Measurements from ENCODE around the gene EXOG. TPM values are rescaled to one million over a fixed set of nuclear protein-coding genes. Genes with fewer than 3 reads are reported as not detected.

Gene EXOG
- total and polyA plus RNA-seq, 10 of the 15 experiments (the other 5 are each of a cell fraction or from before 2014, with no cell fraction given), result 7.8 to 20.9 (median 19.6) TPM

- Histone ChIP-seq H3K4me1 (ENCODE audit: control insufficient read depth, insufficient read depth, low read length) (peaks cover 9% of the 10 kb centered on the region), H3K9ac (ENCODE audit: control insufficient read depth, insufficient read depth, low read length) (no peak overlapping the region), H3K4me3 (no peak overlapping the region), H3K4me2 (ENCODE audit: control insufficient read depth, insufficient read depth) (no peak overlapping the region), H2AFZ (ENCODE audit: control insufficient read depth, low read depth, low read length) (no peak overlapping the region), H4K20me1 (ENCODE audit: control insufficient read depth, insufficient read depth) (no peaks in the 10 kb centered on the region), H3K27me3 (replicated peaks in 1 of 2; ENCODE audit: control insufficient read depth in 2 of 2, insufficient read depth in 2 of 2, low read length in 1 of 2) (no peaks in the 10 kb centered on the region), H3K36me3 (ENCODE audit: control insufficient read depth in 2 of 2, insufficient read depth in 2 of 2, low read length in 1 of 2) (no peaks in the 10 kb centered on the region), H3K9me3 (replicated peaks; ENCODE audit: control insufficient read depth, insufficient read depth, low read length) (no peaks in the 10 kb centered on the region), H3K79me2 (ENCODE audit: control insufficient read depth, insufficient read depth, low read length) (no peaks in the 10 kb centered on the region), H3K27ac (ENCODE audit: control insufficient read depth, insufficient read depth) (no peak overlapping the region)
- RAD21 ChIA-PET (ENCODE audit: unreplicated experiment), result no interaction called here
- CTCF ChIA-PET, result interaction anchor here (1.4 to 2.6 kb wide), 3 partner anchors 28 to 509 kb away, joined by 3 to 12 read pairs (median 6); no protein-coding TSS in a partner anchor
- in situ Hi-C loops (cut with MboI), result no loop called here
- SMC1A ChIA-PET (ENCODE audit: uncharacterized antibody, unreplicated experiment), result interaction anchor here (2.8 kb wide), 1 partner anchor 11 kb away, joined by 6 read pairs; no protein-coding TSS in a partner anchor
- TF ChIP-seq ESRRA (IDR thresholded peaks at IDR 0.05; ENCODE audit: low read length) (no peak), NR2C1 (IDR thresholded peaks at IDR 0.05) (no peak), E2F8 (IDR thresholded peaks at IDR 0.05; ENCODE audit: low read depth, partially characterized antibody) (no peak), CREB1 (IDR thresholded peaks at IDR 0.05; ENCODE audit: low read depth) (no peak), HDGF (IDR thresholded peaks at IDR 0.05) (no peak), ZBTB11 (CRISPR knock-in tag; IDR thresholded peaks at IDR 0.05) (no peak), MEF2A (IDR thresholded peaks at IDR 0.05; ENCODE audit: insufficient read depth, low read depth, low read length) (no peak), RELB (IDR thresholded peaks at IDR 0.05; ENCODE audit: low read depth) (no peak)
- no peak for DNase-seq (ENCODE audit: low read depth, low spot score)
- no peak for FAIRE-seq
- intact Hi-C loops (cut with micrococcal nuclease; ENCODE audit: unreplicated experiment), result loop anchor here (10.0 kb wide), 1 partner anchor 164 kb away; no protein-coding TSS in a partner anchor
- POLR2A ChIA-PET, result no interaction called here
- WGBS (ENCODE audit: insufficient coverage, insufficient replicate concordance, low lambda C conversion rate, missing lambda C conversion rate), result 96% methylated on average over 6 of the region's 6 CpGs
- BruUV-seq (replicated peaks), result no TSS peak
- ATAC-seq, result no peak
Observed at GRCh38 chr3:38491215-38491614, 4.9 kb upstream of the EXOG start.
